Measurements from ENCODE around the gene TBXA2R. TPM values are rescaled to one million over a fixed set of nuclear protein-coding genes. Genes with fewer than 3 reads are reported as not detected.

The TBXA2R gene
- total and polyA plus RNA-seq, 3 experiments from 2014 or later: 1.5 to 7.6 (median 2.4) TPM

- no peaks in the 10 kb centered on the region for H3K9me3 ChIP-seq (ENCODE audit: low read length)
These were observed 61.0 kb downstream of the TBXA2R start for GRCh38 chr19:3545669-3546034.

GRCh38 chr19:3544742-3545668, 61.7 kb downstream of the TBXA2R start:
- H3K9me3 ChIP-seq (ENCODE audit: low read length): no peaks in the 10 kb centered on the region
- H3K9me3 Mint-ChIP-seq: no peaks in the 10 kb centered on the region
- peaks cover 5 to 12% (median 8%) of the 10 kb centered on the region in 3 donors for H3K4me1 Mint-ChIP-seq
- H3K27ac ChIP-seq (ENCODE audit: low read depth, low read length): no peak overlapping the region
- POLR2A ChIA-PET: interaction anchor here (0.5 to 3.0 kb wide), 4 partner anchors 10 to 40 kb away, joined by 3 to 14 read pairs (median 4); no protein-coding TSS in a partner anchor
- peaks cover 11% of the 10 kb centered on the region for H3K36me3 ChIP-seq (ENCODE audit: insufficient read depth, low read length)
- H3K4me1 ChIP-seq (ENCODE audit: insufficient read depth, low read length): no peaks in the 10 kb centered on the region
- peaks cover 0 to 40% (median 2%) of the 10 kb centered on the region in 3 donors for H3K36me3 Mint-ChIP-seq
- peak overlapping the region; percentile 47 to 86 (median 70) for H3K27ac Mint-ChIP-seq
- peak; percentile 63 to 81 (median 72) for DNase-seq
- no peak overlapping the region for H3K4me3 ChIP-seq (ENCODE audit: low read length)
- no peaks in the 10 kb centered on the region for H3K27me3 Mint-ChIP-seq
- CTCF ChIA-PET: interaction anchor here (0.8 to 4.8 kb wide), 17 partner anchors 11 to 164 kb away, joined by 3 to 62 read pairs (median 4); partner anchors contain the start of genes GIPC3 and MFSD12
- H3K27me3 ChIP-seq (ENCODE audit: insufficient read depth, low read length, poor library complexity, severe bottlenecking): no peaks in the 10 kb centered on the region
- H3K4me3 Mint-ChIP-seq: no peak overlapping the region

More at GRCh38 chr19:3545669-3546034, 61.0 kb downstream of the TBXA2R start:
- DNase-seq: no peak
- POLR2A ChIA-PET: interaction anchor here (1.0 to 3.0 kb wide), 3 partner anchors 9 to 39 kb away, joined by 4 to 14 read pairs (median 4); no protein-coding TSS in a partner anchor
- Mint-ChIP-seq H3K4me1 (peaks cover 5 to 12% (median 8%) of the 10 kb centered on the region in 3 donors), H3K36me3 (peaks cover 0 to 42% (median 2%) of the 10 kb centered on the region in 3 donors), H3K9me3 (no peaks in the 10 kb centered on the region), H3K27me3 (no peaks in the 10 kb centered on the region), H3K27ac (peak overlapping the region in 5 of 8 donors; percentile 4 to 51 (median 38)), H3K4me3 (no peak overlapping the region)
- no peak overlapping the region for H3K27ac ChIP-seq (ENCODE audit: low read depth, low read length)
- peaks cover 12% of the 10 kb centered on the region for H3K36me3 ChIP-seq (ENCODE audit: insufficient read depth, low read length)
- CTCF ChIA-PET: interaction anchor here (0.8 to 4.8 kb wide), 11 partner anchors 11 to 74 kb away, joined by 3 to 62 read pairs (median 5); partner anchors contain the start of genes GIPC3 and MFSD12
- no peak overlapping the region for H3K4me3 ChIP-seq (ENCODE audit: low read length)
- no peaks in the 10 kb centered on the region for H3K27me3 ChIP-seq (ENCODE audit: insufficient read depth, low read length, poor library complexity, severe bottlenecking)
- no peaks in the 10 kb centered on the region for H3K4me1 ChIP-seq (ENCODE audit: insufficient read depth, low read length)

Other genes with a start within 250 kb of the TBXA2R start
- 10 to 100 TPM; 16.1 to 19.4 TPM for gene NFIC, start 240.3 kb downstream of the TBXA2R start, total RNA-seq
- gene NFIC, start 240.3 kb downstream of the TBXA2R start, polyA plus RNA-seq: 17.8 TPM
- gene SMIM24, start 126.3 kb downstream of the TBXA2R start, total RNA-seq: not detected
- gene SMIM24, start 126.3 kb downstream of the TBXA2R start, polyA plus RNA-seq: 0.66 TPM
- not detected for gene SMIM44, start 123.4 kb downstream of the TBXA2R start, total RNA-seq
- not detected for gene SMIM44, start 123.4 kb downstream of the TBXA2R start, polyA plus RNA-seq
- gene DOHH, start 106.2 kb downstream of the TBXA2R start, total RNA-seq: 10 to 100 TPM; 21.3 to 21.4 TPM
- gene DOHH, start 106.2 kb downstream of the TBXA2R start, polyA plus RNA-seq: 14.0 TPM
- 10 to 100 TPM; 36.7 to 36.9 TPM for gene FZR1, start 100.6 kb downstream of the TBXA2R start, total RNA-seq
- gene FZR1, start 100.6 kb downstream of the TBXA2R start, polyA plus RNA-seq: 14.4 TPM
- gene TEKTIP1, start 67.7 kb downstream of the TBXA2R start, total RNA-seq: 1 to 10 TPM; 1.0 to 1.2 TPM
- gene TEKTIP1, start 67.7 kb downstream of the TBXA2R start, polyA plus RNA-seq: 0.38 TPM
- gene MFSD12, start 49.3 kb downstream of the TBXA2R start, total RNA-seq: 100 to 1,000 TPM; 114 to 119 TPM
- 48.9 TPM for gene MFSD12, start 49.3 kb downstream of the TBXA2R start, polyA plus RNA-seq
- 10 to 100 TPM; 44.0 to 50.6 TPM for gene HMG20B, start 33.9 kb downstream of the TBXA2R start, total RNA-seq
- 54.2 TPM for gene HMG20B, start 33.9 kb downstream of the TBXA2R start, polyA plus RNA-seq
- under 1 TPM; 0.33 to 0.46 TPM for gene GIPC3, start 21.4 kb downstream of the TBXA2R start, total RNA-seq
- 1.8 TPM for gene GIPC3, start 21.4 kb downstream of the TBXA2R start, polyA plus RNA-seq
- gene CACTIN, start 19.9 kb upstream of the TBXA2R start, total RNA-seq: 10 to 100 TPM; 37.2 to 39.5 TPM
- 16.8 TPM for gene CACTIN, start 19.9 kb upstream of the TBXA2R start, polyA plus RNA-seq
- 10 to 100 TPM; 26.9 to 27.6 TPM for gene PIP5K1C, start 93.6 kb upstream of the TBXA2R start, total RNA-seq
- 16.0 TPM for gene PIP5K1C, start 93.6 kb upstream of the TBXA2R start, polyA plus RNA-seq
- gene TJP3, start 101.5 kb upstream of the TBXA2R start, total RNA-seq: 1 to 10 TPM; 1.5 to 1.7 TPM
- gene TJP3, start 101.5 kb upstream of the TBXA2R start, polyA plus RNA-seq: 16.2 TPM
- gene APBA3, start 154.8 kb upstream of the TBXA2R start, total RNA-seq: 10 to 100 TPM; 36.3 to 39.0 TPM
- gene APBA3, start 154.8 kb upstream of the TBXA2R start, polyA plus RNA-seq: 40.8 TPM
- 10 to 100 TPM; 85.0 to 95.3 TPM for gene MRPL54, start 155.8 kb upstream of the TBXA2R start, total RNA-seq
- 113 TPM for gene MRPL54, start 155.8 kb upstream of the TBXA2R start, polyA plus RNA-seq
- gene RAX2, start 165.4 kb upstream of the TBXA2R start, total RNA-seq: not detected
- not detected for gene RAX2, start 165.4 kb upstream of the TBXA2R start, polyA plus RNA-seq
- 10 to 100 TPM; 27.6 to 28.1 TPM for gene MATK, start 179.5 kb upstream of the TBXA2R start, total RNA-seq
- gene MATK, start 179.5 kb upstream of the TBXA2R start, polyA plus RNA-seq: 142 TPM